Progenitor cell of endocrine pancreas (in vitro differentiated cells): ENCODE measurements around the gene LYRM1. TPM values are rescaled to one million over a fixed set of nuclear protein-coding genes. Genes with fewer than 3 reads are reported as not detected.
"Not testable (repeated sequence)": the region's sequence is repeated elsewhere in the genome, so short reads cannot be mapped to it uniquely, and the experiment has no call there.

Source experiments
- DNase-seq: peaks from one replicate; pipeline ENCODE4 v3.0.0; 2021; ENCODE audit warnings: low spot score; ENCODE audit not compliant: unreplicated experiment
- H3K27ac Mint-ChIP-seq: 2 replicates; pipeline ENCODE4 v1.8.0; 2021; ENCODE audit warnings: mild to moderate bottlenecking, moderate library complexity, mixed read lengths
- H3K27me3 Mint-ChIP-seq: 2 replicates; pipeline ENCODE4 v1.8.0; 2021; ENCODE audit warnings: mixed read lengths
- H3K36me3 Mint-ChIP-seq: 2 replicates; pipeline ENCODE4 v1.8.0; 2022; ENCODE audit warnings: mixed read lengths; ENCODE audit not compliant: insufficient read depth
- H3K4me1 Mint-ChIP-seq: 2 replicates; pipeline ENCODE4 v1.8.0; 2021; ENCODE audit warnings: low read depth, mixed read lengths
- H3K4me3 Mint-ChIP-seq: 2 replicates; pipeline ENCODE4 v1.8.0; 2021; ENCODE audit warnings: low read depth, mild to moderate bottlenecking, moderate library complexity, mixed read lengths
- H3K9me3 Mint-ChIP-seq: 2 replicates; pipeline ENCODE4 v1.8.0; 2021; ENCODE audit warnings: low read depth, mixed read lengths
- total RNA-seq: library from RNA; stranded (reverse); gene quantifications from 2 replicates; pipeline ENCODE4 v1.2.1, GENCODE V29; 2021
- TF ChIP-seq, protein P1 (sequence below): fragments of 200-600 bp; sonication (generic); IDR thresholded peaks from one replicate; pipeline ENCODE4 v1.5.0; 2021; ENCODE audit warnings: antibody characterized with exemption, mild to moderate bottlenecking; ENCODE audit not compliant: unreplicated experiment

Gene LYRM1
- total RNA-seq, 1 donor from 2014 or later, result 34.2 TPM

GRCh38 chr16:20920091-20920490, 19.5 kb downstream of the LYRM1 start:
- H3K4me3 Mint-ChIP-seq, result no peak overlapping the region
- H3K27me3 Mint-ChIP-seq, result no peaks in the 10 kb centered on the region
- no peak overlapping the region for H3K27ac Mint-ChIP-seq
- H3K9me3 Mint-ChIP-seq, result no peaks in the 10 kb centered on the region
- H3K4me1 Mint-ChIP-seq, result no peaks in the 10 kb centered on the region
- no peak for DNase-seq
- TF ChIP-seq, protein P1, sequence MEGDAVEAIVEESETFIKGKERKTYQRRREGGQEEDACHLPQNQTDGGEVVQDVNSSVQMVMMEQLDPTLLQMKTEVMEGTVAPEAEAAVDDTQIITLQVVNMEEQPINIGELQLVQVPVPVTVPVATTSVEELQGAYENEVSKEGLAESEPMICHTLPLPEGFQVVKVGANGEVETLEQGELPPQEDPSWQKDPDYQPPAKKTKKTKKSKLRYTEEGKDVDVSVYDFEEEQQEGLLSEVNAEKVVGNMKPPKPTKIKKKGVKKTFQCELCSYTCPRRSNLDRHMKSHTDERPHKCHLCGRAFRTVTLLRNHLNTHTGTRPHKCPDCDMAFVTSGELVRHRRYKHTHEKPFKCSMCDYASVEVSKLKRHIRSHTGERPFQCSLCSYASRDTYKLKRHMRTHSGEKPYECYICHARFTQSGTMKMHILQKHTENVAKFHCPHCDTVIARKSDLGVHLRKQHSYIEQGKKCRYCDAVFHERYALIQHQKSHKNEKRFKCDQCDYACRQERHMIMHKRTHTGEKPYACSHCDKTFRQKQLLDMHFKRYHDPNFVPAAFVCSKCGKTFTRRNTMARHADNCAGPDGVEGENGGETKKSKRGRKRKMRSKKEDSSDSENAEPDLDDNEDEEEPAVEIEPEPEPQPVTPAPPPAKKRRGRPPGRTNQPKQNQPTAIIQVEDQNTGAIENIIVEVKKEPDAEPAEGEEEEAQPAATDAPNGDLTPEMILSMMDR, result no peak
- peaks cover 11% of the 10 kb centered on the region for H3K36me3 Mint-ChIP-seq

GRCh38 chr16:20920799-20921198, 20.2 kb downstream of the LYRM1 start:
- no peak overlapping the region for H3K4me3 Mint-ChIP-seq
- peaks cover 10% of the 10 kb centered on the region for H3K36me3 Mint-ChIP-seq
- no peak overlapping the region for H3K27ac Mint-ChIP-seq
- no peaks in the 10 kb centered on the region for H3K27me3 Mint-ChIP-seq
- no peaks in the 10 kb centered on the region for H3K9me3 Mint-ChIP-seq
- TF ChIP-seq, protein P1, result no peak
- H3K4me1 Mint-ChIP-seq, result peaks cover 1% of the 10 kb centered on the region
- DNase-seq, result no peak

DNA sequence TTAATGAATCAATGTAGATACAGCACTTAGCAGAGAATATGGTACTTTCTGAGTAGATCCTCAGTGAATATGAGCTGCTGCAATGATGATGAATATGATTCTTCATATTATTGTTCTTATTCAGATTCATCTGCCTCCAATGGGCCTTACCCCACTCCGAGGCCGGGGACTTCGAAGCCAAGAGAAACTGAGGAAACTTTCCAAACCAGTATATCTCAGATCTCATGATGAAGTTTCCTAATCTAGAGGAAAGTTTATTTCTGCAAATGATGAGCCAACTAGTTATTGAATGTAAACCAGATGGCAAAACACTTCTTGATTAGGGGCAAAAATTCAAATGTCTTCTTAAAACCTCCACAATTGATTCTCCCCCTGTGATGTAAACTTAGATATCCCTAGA, 23.3 kb downstream of the LYRM1 start:
- Mint-ChIP-seq H3K27me3 (no peaks in the 10 kb centered on the region), H3K36me3 (peaks cover 5% of the 10 kb centered on the region), H3K4me1 (peaks cover 2% of the 10 kb centered on the region), H3K4me3 (no peak overlapping the region), H3K9me3 (no peaks in the 10 kb centered on the region), H3K27ac (no peak overlapping the region)
- TF ChIP-seq, protein P1, result no peak
- DNase-seq, result no peak

DNA sequence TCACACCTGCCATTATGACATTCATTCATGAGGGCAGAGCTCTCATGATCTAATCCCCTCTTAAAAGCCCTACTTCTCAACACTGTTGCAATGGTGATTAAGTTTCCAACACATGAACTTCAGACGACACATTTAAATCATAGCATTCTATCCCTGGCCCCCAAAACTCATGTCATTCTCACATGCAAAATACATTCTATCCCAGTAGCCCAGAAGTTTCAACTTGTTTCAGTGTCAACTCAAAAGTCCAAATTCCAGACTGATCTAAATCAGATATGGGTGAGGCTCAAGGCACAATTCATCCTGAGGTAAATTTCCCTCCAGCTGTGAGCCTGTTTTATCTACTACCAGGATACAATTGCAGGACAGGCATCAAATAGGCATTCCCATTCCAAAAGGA, 25.2 kb downstream of the LYRM1 start:
- Mint-ChIP-seq H3K9me3 (no peaks in the 10 kb centered on the region), H3K27me3 (no peaks in the 10 kb centered on the region), H3K27ac (no peak overlapping the region), H3K36me3 (peaks cover 5% of the 10 kb centered on the region), H3K4me3 (no peak overlapping the region), H3K4me1 (peaks cover 2% of the 10 kb centered on the region)
- DNase-seq, result no peak
- TF ChIP-seq, protein P1, result no peak

DNA sequence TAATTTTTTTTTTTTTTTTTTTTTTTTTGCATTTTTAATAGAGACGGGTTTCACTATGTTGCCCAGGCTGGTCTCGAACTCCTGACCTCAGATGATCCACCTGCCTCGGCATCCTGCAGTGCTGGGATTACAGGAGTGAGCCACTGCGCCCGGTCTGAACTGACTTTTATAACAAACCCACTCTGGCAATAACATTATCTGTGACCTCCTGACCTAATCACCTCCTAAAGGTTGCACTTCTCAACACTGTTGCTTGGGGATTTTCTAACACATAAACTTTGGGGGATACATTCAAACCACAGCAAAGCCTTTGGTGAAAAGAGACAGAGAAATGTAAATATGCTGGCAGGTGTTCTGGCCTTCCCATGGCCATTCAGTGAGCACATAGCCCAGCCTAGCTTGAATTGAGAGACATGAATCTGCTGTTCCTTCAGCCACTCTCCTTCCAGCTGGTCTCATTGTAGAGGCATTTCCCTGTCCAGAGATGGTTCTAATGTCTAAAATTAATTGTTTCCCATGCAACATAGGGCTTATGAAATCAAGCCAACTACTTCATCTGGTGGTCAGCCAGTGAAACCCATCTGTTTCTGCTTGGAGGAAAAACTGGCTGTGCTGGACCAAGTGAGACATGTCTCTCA, 28.3 kb downstream of the LYRM1 start:
- TF ChIP-seq, protein P1, result no peak
- H3K4me1 Mint-ChIP-seq, result peaks cover 2% of the 10 kb centered on the region
- no peak overlapping the region for H3K27ac Mint-ChIP-seq
- no peaks in the 10 kb centered on the region for H3K9me3 Mint-ChIP-seq
- no peak overlapping the region for H3K4me3 Mint-ChIP-seq
- H3K27me3 Mint-ChIP-seq, result no peaks in the 10 kb centered on the region
- peaks cover 4% of the 10 kb centered on the region for H3K36me3 Mint-ChIP-seq
- no peak for DNase-seq

GRCh38 chr16:20929676-20930364, 29.2 kb downstream of the LYRM1 start:
- not testable (repeated sequence) for H3K27me3 Mint-ChIP-seq, H3K36me3 Mint-ChIP-seq, H3K27ac Mint-ChIP-seq, H3K9me3 Mint-ChIP-seq, H3K4me3 Mint-ChIP-seq, H3K4me1 Mint-ChIP-seq, DNase-seq
